HepG2 (cell line): Measurements from ENCODE around the gene ATP6V1F. TPM values are rescaled to one million over a fixed set of nuclear protein-coding genes. Genes with fewer than 3 reads are reported as not detected.
A peak's percentile ranks its signal among the peaks of the same experiment; 100 is the strongest.

ENCODE experiments used
- ATAC-seq: fragments of 200-7000 bp; cut with Tn5 transposase; 3 replicates; pipeline ENCODE4 v1.9.1; 2020; ENCODE audit warnings: mild to moderate bottlenecking, moderate library complexity
- BruUV-seq: library from RNA; stranded (reverse); fragments of 400-500 nt; replicated peaks from 2 replicates; lab custom pipeline; 2021; lab: Mats Ljungman, UMichigan
- CTCF ChIA-PET: fragments of 300-600 bp; formaldehyde crosslinking; extraction: SDS; loops from one replicate; lab custom pipeline; 2021; ENCODE audit warnings: low total read pairs, inconsistent platforms, low intra/inter-chr PET ratio; lab: Yijun Ruan, JAX
- POLR2A ChIA-PET: fragments of 350-600 bp; sonication (Branson Sonifier 250); formaldehyde crosslinking; loops from one replicate; lab custom pipeline; 2020; ENCODE audit warnings: antibody characterized with exemption, inconsistent platforms; lab: Yijun Ruan, JAX
- DNase-seq: peaks from one replicate; pipeline ENCODE4 v3.0.0-alpha.2; 2015; ENCODE audit warnings: low spot score
- FAIRE-seq: peaks from 3 replicates; lab custom pipeline; 2011; peaks lifted over from hg19 to GRCh38; lab: Jason Lieb, UNC
- H2AFZ ChIP-seq: one replicate; pipeline ENCODE4 v1.6.1; 2011; ENCODE audit warnings: low read length, inconsistent platforms
- H3K27ac ChIP-seq: fragments of 300-600 bp; 3 replicates; pipeline ENCODE4 v1.8.0; 2011; ENCODE audit warnings: mixed run types, mild to moderate bottlenecking, mixed read lengths, low read length, inconsistent platforms; ENCODE audit not compliant: insufficient read depth; ENCODE audit errors: extremely low read length
- H3K27me3 ChIP-seq, 2 experiments: fragments of 200-600 bp in 1 of 2; 2 replicates in 1 of 2; 3 replicates in 1 of 2; pipeline versions ENCODE4 v1.6.0 to v1.8.0; 2011; ENCODE audit warnings: low read length in 2 of 2, mild to moderate bottlenecking in 2 of 2, moderate library complexity in 2 of 2, inconsistent platforms in 1 of 2; ENCODE audit not compliant: insufficient read depth in 2 of 2, control insufficient read depth in 1 of 2
- H3K36me3 ChIP-seq, 2 experiments: fragments of 200-600 bp in 1 of 2; replicated peaks in 1 of 2; 2 replicates in 1 of 2; 3 replicates in 1 of 2; pipeline versions ENCODE4 v1.5.1 to v1.8.0; 2011; ENCODE audit warnings: low read length in 2 of 2, inconsistent platforms in 1 of 2; ENCODE audit not compliant: insufficient read depth in 2 of 2, control insufficient read depth in 1 of 2
- H3K4me1 ChIP-seq: 2 replicates; pipeline ENCODE4 v1.5.1; 2012; ENCODE audit warnings: low read length, inconsistent platforms; ENCODE audit not compliant: insufficient read depth
- H3K4me2 ChIP-seq: 2 replicates; pipeline ENCODE4 v1.6.0; 2011; ENCODE audit warnings: low read depth, low read length, inconsistent platforms
- H3K4me3 ChIP-seq, 3 experiments: fragments of 200-600 bp in 1 of 3; sonication (generic), shearing (Covaris generic) in 1 of 3; replicated peaks in 1 of 3; 2 replicates each; pipeline ENCODE4 v1.5.1; 2011 to 2016; ENCODE audit warnings: low read length in 3 of 3, inconsistent platforms in 2 of 3, low read depth in 2 of 3, mild to moderate bottlenecking in 2 of 3, control low read depth in 1 of 3, mixed read lengths in 1 of 3; ENCODE audit not compliant: insufficient read depth in 1 of 3
- H3K79me2 ChIP-seq: one replicate; pipeline ENCODE4 v1.6.1; 2011; ENCODE audit warnings: low read length, inconsistent platforms; ENCODE audit not compliant: insufficient read depth
- H3K9ac ChIP-seq: 2 replicates; pipeline ENCODE4 v1.6.0; 2011; ENCODE audit warnings: mild to moderate bottlenecking, low read depth, low read length, inconsistent platforms; ENCODE audit not compliant: insufficient read depth
- H3K9me3 ChIP-seq: 2 replicates; pipeline ENCODE4 v1.5.1; 2012; ENCODE audit warnings: mild to moderate bottlenecking, low read length
- H4K20me1 ChIP-seq: 2 replicates; pipeline ENCODE4 v1.6.0; 2011; ENCODE audit warnings: inconsistent platforms, mild to moderate bottlenecking, low read length, moderate library complexity; ENCODE audit not compliant: insufficient read depth
- KDM1A ChIP-seq: IDR thresholded peaks from 2 replicates; pipeline ENCODE4 v1.6.1; 2016; ENCODE audit warnings: missing compliant biosample characterization
- LBX2 ChIP-seq: sonication (generic); formaldehyde crosslinking; IDR thresholded peaks from 2 replicates; pipeline ENCODE4 v1.5.0; 2020; ENCODE audit warnings: missing genetic modification reagents, mild to moderate bottlenecking, borderline replicate concordance
- RARG ChIP-seq: sonication (generic); formaldehyde crosslinking; IDR thresholded peaks from 2 replicates; pipeline ENCODE4 v1.4.0; 2020; ENCODE audit warnings: low read depth, mild to moderate bottlenecking, missing genetic modification reagents
- SP2 ChIP-seq: sonication (generic); formaldehyde crosslinking; IDR thresholded peaks from 2 replicates; pipeline ENCODE4 v1.5.1; 2020; ENCODE audit warnings: mild to moderate bottlenecking, missing genetic modification reagents
- ZHX2 ChIP-seq, 2 experiments: sonication (generic) in 1 of 2; formaldehyde crosslinking in 1 of 2; IDR thresholded peaks; 2 replicates each; pipeline versions ENCODE4 v1.6.1 to v1.9.0; 2014 to 2022; ENCODE audit warnings: antibody characterized with exemption in 1 of 2, borderline replicate concordance in 1 of 2, inconsistent platforms in 1 of 2, low read depth in 1 of 2, missing genetic modification reagents in 1 of 2
- ZNF431 ChIP-seq: sonication (generic); formaldehyde crosslinking; IDR thresholded peaks from 2 replicates; pipeline ENCODE4 v1.9.0; 2022; ENCODE audit warnings: missing genetic modification reagents, low read depth, mild to moderate bottlenecking, borderline replicate concordance
- WGBS: methylation state at CpG from one replicate; pipeline ENCODE4 v1.1.6; 2017; ENCODE audit warnings: low lambda C conversion rate; 5-methylcytosine and 5-hydroxymethylcytosine counted together
- in situ Hi-C: cut with HindIII; loops from 2 replicates; pipeline ENCODE4 v1.10.0; 2017; ENCODE audit warnings: low pct_unique_long_range_greater_than_20kb; ENCODE audit not compliant: extremely low pct_ligation_motif_present
- intact Hi-C: fragments of 100-400 bp; cut with micrococcal nuclease; formaldehyde crosslinking; loops from one replicate; pipeline ENCODE4 v1.10.0; 2022; ENCODE audit not compliant: unreplicated experiment
- polyA plus RNA-seq, 8 experiments: library from polyadenylated mRNA; depleted of rRNA in 3 of 8; stranded (reverse) in 7 of 8; unstranded in 1 of 8; fragments of >200 nt; fragmentation: Illumina TruSeq in 4 of 8; extraction: Trizol in 4 of 8; gene quantifications; 2 replicates each; pipeline versions ENCODE4 v1.2.1 to v1.2.3, GENCODE V29; 2011 to 2016; ENCODE audit warnings: low read depth in 4 of 8, missing spikeins in 1 of 8, mixed read lengths in 1 of 8; ENCODE audit not compliant: insufficient read depth in 1 of 8
- total RNA-seq, 5 experiments: library from RNA; depleted of rRNA; stranded (reverse); fragments of >200 nt; fragmentation: Illumina TruSeq; extraction: Trizol; gene quantifications; 2 replicates each; pipeline ENCODE4 v1.2.3, GENCODE V29; 2016; ENCODE audit warnings: low read depth in 1 of 5
- TF ChIP-seq, protein P1 (sequence below): sonication (generic); formaldehyde crosslinking; conservative IDR thresholded peaks from 2 replicates; pipeline ENCODE4 v1.8.1; 2023; ENCODE audit warnings: missing genetic modification reagents

The ATP6V1F gene
- total and polyA plus RNA-seq, 2 of the 13 experiments (the other 11 are each of a cell fraction or from before 2014, with no cell fraction given): 87.2 to 132 TPM

- H3K9me3 ChIP-seq: no peaks in the 10 kb centered on the region
- ChIA-PET CTCF (no interaction called here), POLR2A (no interaction called here)
- intact Hi-C loops: loop anchor here (10.0 kb wide), 1 partner anchor 82 kb away; no protein-coding TSS in a partner anchor
- ATAC-seq: no peak
- H3K4me3 ChIP-seq: no peak overlapping the region
- H3K27me3 ChIP-seq: peaks cover 2 to 12% of the 10 kb centered on the region in 2 experiments; a peak in 3 of 5 replicates
- WGBS: 70% methylated on average over 4 of the region's 4 CpGs
- in situ Hi-C loops: no loop called here
- no peak for FAIRE-seq
- TF ChIP-seq ZNF431 (CRISPR knock-in tag) (no peak), SP2 (CRISPR knock-in tag) (0 out of 2 replicates have a peak, but pooled peaks have one; percentile 6)
- H3K27ac ChIP-seq: no peak overlapping the region
- H3K9ac ChIP-seq: no peak overlapping the region
- peaks cover 11% of the 10 kb centered on the region for H3K79me2 ChIP-seq
- H3K36me3 ChIP-seq: peaks cover 0 to 5% of the 10 kb centered on the region in 2 experiments; a peak in 2 of 5 replicates
- H4K20me1 ChIP-seq: no peaks in the 10 kb centered on the region; the same call in 1 of the 2 replicates
- peaks cover 36% of the 10 kb centered on the region for H3K4me1 ChIP-seq
- no peak for DNase-seq
- H3K4me2 ChIP-seq: no peak overlapping the region
- no TSS peak for BruUV-seq
- no peak overlapping the region for H2AFZ ChIP-seq
Observed at GRCh38 chr7:128867241-128867640, 4.6 kb downstream of the ATP6V1F start.

- no peak overlapping the region for H2AFZ ChIP-seq
- peaks cover 2 to 12% of the 10 kb centered on the region in 2 experiments; a peak in 3 of 5 replicates for H3K27me3 ChIP-seq
- peaks cover 8% of the 10 kb centered on the region for H3K79me2 ChIP-seq
- BruUV-seq: no TSS peak
- H3K27ac ChIP-seq: no peak overlapping the region
- FAIRE-seq (no peak), DNase-seq (no peak), ATAC-seq (peak; percentile 1; the same call in 2 of the 3 replicates)
- peaks cover 0 to 5% of the 10 kb centered on the region in 2 experiments; a peak in 2 of 5 replicates for H3K36me3 ChIP-seq
- H4K20me1 ChIP-seq: no peaks in the 10 kb centered on the region; the same call in 1 of the 2 replicates
- H3K4me2 ChIP-seq: peak overlapping the region; percentile 83
- H3K4me1 ChIP-seq: peaks cover 36% of the 10 kb centered on the region
- peak overlapping the region; percentile 40; the same call in 1 of the 2 replicates for H3K9ac ChIP-seq
- 65% methylated on average over 11 of the region's 11 CpGs for WGBS
- H3K9me3 ChIP-seq: no peaks in the 10 kb centered on the region
- H3K4me3 ChIP-seq: peak overlapping the region in 1 of 3 experiments; percentile 73; a peak in 2 of 6 replicates
- ChIA-PET CTCF (no interaction called here), POLR2A (no interaction called here)
- intact Hi-C loops: loop anchor here (10.0 kb wide), 1 partner anchor 83 kb away; no protein-coding TSS in a partner anchor
- in situ Hi-C loops: no loop called here
- no peak for TF ChIP-seq ZHX2 (IDR thresholded peaks at IDR 0.05; ENCODE audit: low read depth)
- TF ChIP-seq ZHX2 (CRISPR knock-in tag; IDR thresholded peaks at IDR 0.05; ENCODE audit: borderline replicate concordance): no peak
- TF ChIP-seq RARG (CRISPR knock-in tag): no peak
- no peak for TF ChIP-seq KDM1A
- TF ChIP-seq, protein P1, sequence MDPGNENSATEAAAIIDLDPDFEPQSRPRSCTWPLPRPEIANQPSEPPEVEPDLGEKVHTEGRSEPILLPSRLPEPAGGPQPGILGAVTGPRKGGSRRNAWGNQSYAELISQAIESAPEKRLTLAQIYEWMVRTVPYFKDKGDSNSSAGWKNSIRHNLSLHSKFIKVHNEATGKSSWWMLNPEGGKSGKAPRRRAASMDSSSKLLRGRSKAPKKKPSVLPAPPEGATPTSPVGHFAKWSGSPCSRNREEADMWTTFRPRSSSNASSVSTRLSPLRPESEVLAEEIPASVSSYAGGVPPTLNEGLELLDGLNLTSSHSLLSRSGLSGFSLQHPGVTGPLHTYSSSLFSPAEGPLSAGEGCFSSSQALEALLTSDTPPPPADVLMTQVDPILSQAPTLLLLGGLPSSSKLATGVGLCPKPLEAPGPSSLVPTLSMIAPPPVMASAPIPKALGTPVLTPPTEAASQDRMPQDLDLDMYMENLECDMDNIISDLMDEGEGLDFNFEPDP: 0 out of 2 replicates have a peak, but pooled peaks have one; percentile 88
- no peak for TF ChIP-seq LBX2 (CRISPR knock-in tag)
Observed at GRCh38 chr7:128867842-128868623, 5.4 kb downstream of the ATP6V1F start.
